ENCODE results near the gene MST1.

The MST1 gene

GRCh38 chr3:49658711-49659110 is 30.6 kb downstream of the MST1 start:
- Histone ChIP-seq H3K9me3 (ENCODE audit: control insufficient read depth in 1 of 2, low read length in 2 of 2) (no peaks in the 10 kb centered on the region), H3K27me3 (ENCODE audit: control insufficient read depth in 1 of 2, insufficient read depth in 2 of 2, low read length in 2 of 2) (no peaks in the 10 kb centered on the region), H3K36me3 (ENCODE audit: control insufficient read depth in 1 of 2, insufficient read depth in 2 of 2, low read length in 2 of 2) (no peaks in the 10 kb centered on the region), H3K9ac (ENCODE audit: low read depth in 1 of 2, low read length in 2 of 2) (no peak overlapping the region), H3K4me1 (ENCODE audit: control insufficient read depth in 1 of 2, insufficient read depth in 2 of 2, low read length in 2 of 2) (peaks cover 0 to 4% of the 10 kb centered on the region in 2 donors), H3K4me3 (ENCODE audit: low read depth in 1 of 2, low read length in 2 of 2) (no peak overlapping the region), H3K27ac (ENCODE audit: low read depth, low read length) (no peak overlapping the region)

GRCh38 chr3:49657208-49657915 is 31.9 kb downstream of the MST1 start:
- H3K9me3 ChIP-seq (ENCODE audit: control insufficient read depth in 1 of 2, low read length in 2 of 2), result no peaks in the 10 kb centered on the region
- no peak overlapping the region for H3K4me3 ChIP-seq (ENCODE audit: low read depth in 1 of 2, low read length in 2 of 2)
- H3K27ac ChIP-seq (ENCODE audit: low read depth, low read length), result no peak overlapping the region
- no peaks in the 10 kb centered on the region for H3K36me3 ChIP-seq (ENCODE audit: control insufficient read depth in 1 of 2, insufficient read depth in 2 of 2, low read length in 2 of 2)
- H3K9ac ChIP-seq (ENCODE audit: low read depth in 1 of 2, low read length in 2 of 2), result no peak overlapping the region
- H3K4me1 ChIP-seq (ENCODE audit: control insufficient read depth in 1 of 2, insufficient read depth in 2 of 2, low read length in 2 of 2), result peaks cover 0 to 4% of the 10 kb centered on the region in 2 donors
- no peaks in the 10 kb centered on the region for H3K27me3 ChIP-seq (ENCODE audit: control insufficient read depth in 1 of 2, insufficient read depth in 2 of 2, low read length in 2 of 2)

GRCh38 chr3:49656541-49657112 is 32.6 kb downstream of the MST1 start:
- Histone ChIP-seq H3K9ac (ENCODE audit: low read depth in 1 of 2, low read length in 2 of 2) (no peak overlapping the region), H3K27me3 (ENCODE audit: control insufficient read depth in 1 of 2, insufficient read depth in 2 of 2, low read length in 2 of 2) (no peaks in the 10 kb centered on the region), H3K36me3 (ENCODE audit: control insufficient read depth in 1 of 2, insufficient read depth in 2 of 2, low read length in 2 of 2) (no peaks in the 10 kb centered on the region), H3K27ac (ENCODE audit: low read depth, low read length) (no peak overlapping the region), H3K4me1 (ENCODE audit: control insufficient read depth in 1 of 2, insufficient read depth in 2 of 2, low read length in 2 of 2) (peaks cover 0 to 4% of the 10 kb centered on the region in 2 donors), H3K9me3 (ENCODE audit: control insufficient read depth in 1 of 2, low read length in 2 of 2) (no peaks in the 10 kb centered on the region), H3K4me3 (ENCODE audit: low read depth in 1 of 2, low read length in 2 of 2) (no peak overlapping the region)

- peaks cover 0 to 4% of the 10 kb centered on the region in 2 donors for H3K4me1 ChIP-seq (ENCODE audit: control insufficient read depth in 1 of 2, insufficient read depth in 2 of 2, low read length in 2 of 2)
Observed at GRCh38 chr3:49655731-49656285, 33.5 kb downstream of the MST1 start.

GRCh38 chr3:49654955-49655556 is 34.2 kb downstream of the MST1 start:
- no peak overlapping the region for H3K27ac ChIP-seq (ENCODE audit: low read depth, low read length)
- H3K4me1 ChIP-seq (ENCODE audit: control insufficient read depth in 1 of 2, insufficient read depth in 2 of 2, low read length in 2 of 2), result peaks cover 0 to 4% of the 10 kb centered on the region in 2 donors
- H3K4me3 ChIP-seq (ENCODE audit: low read depth in 1 of 2, low read length in 2 of 2), result no peak overlapping the region
- no peak overlapping the region for H3K9ac ChIP-seq (ENCODE audit: low read depth in 1 of 2, low read length in 2 of 2)
- H3K36me3 ChIP-seq (ENCODE audit: control insufficient read depth in 1 of 2, insufficient read depth in 2 of 2, low read length in 2 of 2), result no peaks in the 10 kb centered on the region
- H3K9me3 ChIP-seq (ENCODE audit: control insufficient read depth in 1 of 2, low read length in 2 of 2), result no peaks in the 10 kb centered on the region
- H3K27me3 ChIP-seq (ENCODE audit: control insufficient read depth in 1 of 2, insufficient read depth in 2 of 2, low read length in 2 of 2), result no peaks in the 10 kb centered on the region

More at GRCh38 chr3:49655731-49656285, 33.5 kb downstream of the MST1 start:
- no peaks in the 10 kb centered on the region for H3K27me3 ChIP-seq (ENCODE audit: control insufficient read depth in 1 of 2, insufficient read depth in 2 of 2, low read length in 2 of 2)
- H3K9ac ChIP-seq (ENCODE audit: low read depth in 1 of 2, low read length in 2 of 2), result no peak overlapping the region
- no peak overlapping the region for H3K27ac ChIP-seq (ENCODE audit: low read depth, low read length)
- H3K36me3 ChIP-seq (ENCODE audit: control insufficient read depth in 1 of 2, insufficient read depth in 2 of 2, low read length in 2 of 2), result no peaks in the 10 kb centered on the region
- no peak overlapping the region for H3K4me3 ChIP-seq (ENCODE audit: low read depth in 1 of 2, low read length in 2 of 2)
- no peaks in the 10 kb centered on the region for H3K9me3 ChIP-seq (ENCODE audit: control insufficient read depth in 1 of 2, low read length in 2 of 2)

GRCh38 chr3:49654176-49654825 is 35.0 kb downstream of the MST1 start:
- Histone ChIP-seq H3K9me3 (ENCODE audit: control insufficient read depth in 1 of 2, low read length in 2 of 2) (no peaks in the 10 kb centered on the region), H3K9ac (ENCODE audit: low read depth in 1 of 2, low read length in 2 of 2) (no peak overlapping the region), H3K36me3 (ENCODE audit: control insufficient read depth in 1 of 2, insufficient read depth in 2 of 2, low read length in 2 of 2) (no peaks in the 10 kb centered on the region), H3K27me3 (ENCODE audit: control insufficient read depth in 1 of 2, insufficient read depth in 2 of 2, low read length in 2 of 2) (no peaks in the 10 kb centered on the region), H3K27ac (ENCODE audit: low read depth, low read length) (no peak overlapping the region), H3K4me3 (ENCODE audit: low read depth in 1 of 2, low read length in 2 of 2) (no peak overlapping the region), H3K4me1 (ENCODE audit: control insufficient read depth in 1 of 2, insufficient read depth in 2 of 2, low read length in 2 of 2) (peaks cover 0 to 4% of the 10 kb centered on the region in 2 donors)

GRCh38 chr3:49653621-49654020 is 35.7 kb downstream of the MST1 start:
- Histone ChIP-seq H3K9me3 (ENCODE audit: control insufficient read depth in 1 of 2, low read length in 2 of 2) (no peaks in the 10 kb centered on the region), H3K4me1 (ENCODE audit: control insufficient read depth in 1 of 2, insufficient read depth in 2 of 2, low read length in 2 of 2) (peaks cover 0 to 4% of the 10 kb centered on the region in 2 donors)

GRCh38 chr3:49652903-49653415 is 36.3 kb downstream of the MST1 start:
- no peaks in the 10 kb centered on the region for H3K9me3 ChIP-seq (ENCODE audit: control insufficient read depth in 1 of 2, low read length in 2 of 2)
- H3K4me3 ChIP-seq (ENCODE audit: low read depth in 1 of 2, low read length in 2 of 2), result no peak overlapping the region
- no peaks in the 10 kb centered on the region for H3K27me3 ChIP-seq (ENCODE audit: control insufficient read depth in 1 of 2, insufficient read depth in 2 of 2, low read length in 2 of 2)
- H3K36me3 ChIP-seq (ENCODE audit: control insufficient read depth in 1 of 2, insufficient read depth in 2 of 2, low read length in 2 of 2), result no peaks in the 10 kb centered on the region
- H3K27ac ChIP-seq (ENCODE audit: low read depth, low read length), result no peak overlapping the region
- peaks cover 0 to 4% of the 10 kb centered on the region in 2 donors for H3K4me1 ChIP-seq (ENCODE audit: control insufficient read depth in 1 of 2, insufficient read depth in 2 of 2, low read length in 2 of 2)
- no peak overlapping the region for H3K9ac ChIP-seq (ENCODE audit: low read depth in 1 of 2, low read length in 2 of 2)

More at GRCh38 chr3:49653621-49654020, 35.7 kb downstream of the MST1 start:
- Histone ChIP-seq H3K27ac (ENCODE audit: low read depth, low read length) (no peak overlapping the region), H3K9ac (ENCODE audit: low read depth in 1 of 2, low read length in 2 of 2) (no peak overlapping the region), H3K4me3 (ENCODE audit: low read depth in 1 of 2, low read length in 2 of 2) (no peak overlapping the region), H3K27me3 (ENCODE audit: control insufficient read depth in 1 of 2, insufficient read depth in 2 of 2, low read length in 2 of 2) (no peaks in the 10 kb centered on the region), H3K36me3 (ENCODE audit: control insufficient read depth in 1 of 2, insufficient read depth in 2 of 2, low read length in 2 of 2) (no peaks in the 10 kb centered on the region)

- Histone ChIP-seq H3K9ac (ENCODE audit: low read depth in 1 of 2, low read length in 2 of 2) (no peak overlapping the region), H3K4me3 (ENCODE audit: low read depth in 1 of 2, low read length in 2 of 2) (no peak overlapping the region), H3K36me3 (ENCODE audit: control insufficient read depth in 1 of 2, insufficient read depth in 2 of 2, low read length in 2 of 2) (no peaks in the 10 kb centered on the region), H3K9me3 (ENCODE audit: control insufficient read depth in 1 of 2, low read length in 2 of 2) (no peaks in the 10 kb centered on the region), H3K27me3 (ENCODE audit: control insufficient read depth in 1 of 2, insufficient read depth in 2 of 2, low read length in 2 of 2) (no peaks in the 10 kb centered on the region), H3K27ac (ENCODE audit: low read depth, low read length) (no peak overlapping the region), H3K4me1 (ENCODE audit: control insufficient read depth in 1 of 2, insufficient read depth in 2 of 2, low read length in 2 of 2) (peaks cover 0 to 4% of the 10 kb centered on the region in 2 donors)
Observed at GRCh38 chr3:49652218-49652902, 36.9 kb downstream of the MST1 start.

All from duodenal mucosa (tissue), 2 donors.